A673 (cell line): ENCODE measurements around the gene NLGN1. TPM values are rescaled to one million over a fixed set of nuclear protein-coding genes. Genes with fewer than 3 reads are reported as not detected.

Experiments used
- BruUV-seq: library from RNA; stranded (reverse); fragments of 400-500 nt; replicated peaks from 2 replicates; lab custom pipeline; 2021; lab: Mats Ljungman, UMichigan
- CTCF ChIA-PET: fragments of 300-600 bp; sonication (Branson Sonifier 250); formaldehyde crosslinking; loops from one replicate; lab custom pipeline; 2022; ENCODE audit warnings: antibody characterized with exemption; lab: Charles Lee
- POLR2A ChIA-PET: fragments of 300-600 bp; sonication (Branson Sonifier 250); formaldehyde crosslinking; loops from one replicate; lab custom pipeline; 2022; ENCODE audit warnings: antibody characterized with exemption; ENCODE audit not compliant: low non-redundant PET; lab: Charles Lee
- DNase-seq: peaks from one replicate; pipeline ENCODE4 v3.0.0-alpha.2; 2015; ENCODE audit warnings: low spot score
- H3K27ac ChIP-seq: fragments of 200-600 bp; sonication (generic); 2 replicates; pipeline ENCODE4 v1.5.1; 2016; ENCODE audit warnings: mixed run types, low read depth, mild to moderate bottlenecking, mixed read lengths, antibody characterized with exemption, low read length; ENCODE audit not compliant: poor library complexity, severe bottlenecking
- H3K27me3 ChIP-seq: fragments of 200-600 bp; sonication (generic); replicated peaks from 2 replicates; pipeline ENCODE4 v1.6.1; 2017; ENCODE audit warnings: mixed run types, low read depth, mild to moderate bottlenecking, mixed read lengths, antibody characterized with exemption, low read length; ENCODE audit not compliant: insufficient read depth, poor library complexity
- H3K36me3 ChIP-seq: fragments of 200-600 bp; sonication (generic); 2 replicates; pipeline ENCODE4 v1.6.1; 2016; ENCODE audit warnings: mixed run types, mild to moderate bottlenecking, mixed read lengths, antibody characterized with exemption, low read length; ENCODE audit not compliant: insufficient read depth, poor library complexity, severe bottlenecking
- H3K4me1 ChIP-seq: fragments of 200-600 bp; sonication (generic); 2 replicates; pipeline ENCODE4 v1.6.1; 2017; ENCODE audit warnings: mixed run types, mild to moderate bottlenecking, mixed read lengths, antibody characterized with exemption, low read length; ENCODE audit not compliant: insufficient read depth, poor library complexity, severe bottlenecking
- H3K4me3 ChIP-seq: fragments of 200-600 bp; sonication (generic); 2 replicates; pipeline ENCODE4 v1.5.1; 2016; ENCODE audit warnings: low read depth, mixed run types, mild to moderate bottlenecking, mixed read lengths, low read length; ENCODE audit not compliant: poor library complexity, severe bottlenecking
- H3K9me3 ChIP-seq: fragments of 200-600 bp; sonication (generic); 2 replicates; pipeline ENCODE4 v1.6.1; 2016; ENCODE audit warnings: mixed run types, low read depth, mild to moderate bottlenecking, mixed read lengths, antibody characterized with exemption, low read length; ENCODE audit not compliant: poor library complexity, severe bottlenecking
- EZH2 ChIP-seq: fragments of 200-600 bp; sonication (generic); IDR thresholded peaks from 2 replicates; pipeline ENCODE4 v1.6.1; 2017; ENCODE audit warnings: borderline replicate concordance, low read depth, mild to moderate bottlenecking, mixed read lengths, antibody characterized with exemption, low read length; ENCODE audit not compliant: poor library complexity, severe bottlenecking
- intact Hi-C: fragments of 100-400 bp; cut with micrococcal nuclease; formaldehyde crosslinking; loops from one replicate; pipeline ENCODE4 v1.10.0; 2022; ENCODE audit not compliant: unreplicated experiment
- total RNA-seq: library from RNA; stranded (reverse); gene quantifications from 2 replicates; pipeline ENCODE4 v1.2.3, GENCODE V29; 2021
- TF ChIP-seq, protein P1 (sequence below): fragments of 300-800, 200-600 bp; sonication (generic); conservative IDR thresholded peaks from 2 replicates; pipeline ENCODE4 v1.5.1; 2017; ENCODE audit warnings: low read depth, mild to moderate bottlenecking, antibody characterized with exemption, low read length, moderate library complexity, mixed read lengths

The NLGN1 gene
- total RNA-seq, 1 experiment from 2014 or later: 0.39 TPM

GRCh38 chr3:173513123-173513522 lies 115.6 kb downstream of the NLGN1 start:
- H3K4me3 ChIP-seq: no peak overlapping the region

GRCh38 chr3:173529062-173529711 lies 131.6 kb downstream of the NLGN1 start:
- peak; percentile 37 for DNase-seq
- no peak for TF ChIP-seq EZH2
- TF ChIP-seq, protein P1, sequence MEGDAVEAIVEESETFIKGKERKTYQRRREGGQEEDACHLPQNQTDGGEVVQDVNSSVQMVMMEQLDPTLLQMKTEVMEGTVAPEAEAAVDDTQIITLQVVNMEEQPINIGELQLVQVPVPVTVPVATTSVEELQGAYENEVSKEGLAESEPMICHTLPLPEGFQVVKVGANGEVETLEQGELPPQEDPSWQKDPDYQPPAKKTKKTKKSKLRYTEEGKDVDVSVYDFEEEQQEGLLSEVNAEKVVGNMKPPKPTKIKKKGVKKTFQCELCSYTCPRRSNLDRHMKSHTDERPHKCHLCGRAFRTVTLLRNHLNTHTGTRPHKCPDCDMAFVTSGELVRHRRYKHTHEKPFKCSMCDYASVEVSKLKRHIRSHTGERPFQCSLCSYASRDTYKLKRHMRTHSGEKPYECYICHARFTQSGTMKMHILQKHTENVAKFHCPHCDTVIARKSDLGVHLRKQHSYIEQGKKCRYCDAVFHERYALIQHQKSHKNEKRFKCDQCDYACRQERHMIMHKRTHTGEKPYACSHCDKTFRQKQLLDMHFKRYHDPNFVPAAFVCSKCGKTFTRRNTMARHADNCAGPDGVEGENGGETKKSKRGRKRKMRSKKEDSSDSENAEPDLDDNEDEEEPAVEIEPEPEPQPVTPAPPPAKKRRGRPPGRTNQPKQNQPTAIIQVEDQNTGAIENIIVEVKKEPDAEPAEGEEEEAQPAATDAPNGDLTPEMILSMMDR: peak; percentile 58
- no TSS peak for BruUV-seq
- no peaks in the 10 kb centered on the region for H3K9me3 ChIP-seq
- no peak overlapping the region for H3K27ac ChIP-seq
- no peak overlapping the region for H3K4me3 ChIP-seq
- H3K27me3 ChIP-seq: no peaks in the 10 kb centered on the region
- no peaks in the 10 kb centered on the region for H3K4me1 ChIP-seq
- H3K36me3 ChIP-seq: no peaks in the 10 kb centered on the region
- CTCF ChIA-PET: no interaction called here
- POLR2A ChIA-PET: no interaction called here
- intact Hi-C loops: no loop called here

More at GRCh38 chr3:173513123-173513522, 115.6 kb downstream of the NLGN1 start:
- Histone ChIP-seq H3K9me3 (no peaks in the 10 kb centered on the region), H3K27me3 (no peaks in the 10 kb centered on the region), H3K27ac (no peak overlapping the region), H3K36me3 (no peaks in the 10 kb centered on the region), H3K4me1 (no peaks in the 10 kb centered on the region)
- no TSS peak for BruUV-seq
- ChIA-PET POLR2A (no interaction called here), CTCF (no interaction called here)
- TF ChIP-seq, protein P1: no peak
- no peak for TF ChIP-seq EZH2
- intact Hi-C loops: no loop called here
- no peak for DNase-seq

- Histone ChIP-seq H3K36me3 (no peaks in the 10 kb centered on the region), H3K4me3 (no peak overlapping the region), H3K4me1 (no peaks in the 10 kb centered on the region), H3K27me3 (no peaks in the 10 kb centered on the region), H3K9me3 (no peaks in the 10 kb centered on the region), H3K27ac (no peak overlapping the region)
- ChIA-PET CTCF (no interaction called here), POLR2A (no interaction called here)
- TF ChIP-seq EZH2: no peak
- TF ChIP-seq, protein P1: no peak
- intact Hi-C loops: no loop called here
- BruUV-seq: no TSS peak
- DNase-seq: no peak
These were observed 134.1 kb downstream of the NLGN1 start for GRCh38 chr3:173531602-173532001.
